ENCODE measurements around the gene ADGRG6. TPM values are rescaled to one million over a fixed set of nuclear protein-coding genes. Genes with fewer than 3 reads are reported as not detected.

Gene ADGRG6
- total and polyA plus RNA-seq, 10 of the 15 experiments (the other 5 are each of a cell fraction or from before 2014, with no cell fraction given) = 0.01 to 0.24 (median 0.13) TPM; not detected in 7

DNA sequence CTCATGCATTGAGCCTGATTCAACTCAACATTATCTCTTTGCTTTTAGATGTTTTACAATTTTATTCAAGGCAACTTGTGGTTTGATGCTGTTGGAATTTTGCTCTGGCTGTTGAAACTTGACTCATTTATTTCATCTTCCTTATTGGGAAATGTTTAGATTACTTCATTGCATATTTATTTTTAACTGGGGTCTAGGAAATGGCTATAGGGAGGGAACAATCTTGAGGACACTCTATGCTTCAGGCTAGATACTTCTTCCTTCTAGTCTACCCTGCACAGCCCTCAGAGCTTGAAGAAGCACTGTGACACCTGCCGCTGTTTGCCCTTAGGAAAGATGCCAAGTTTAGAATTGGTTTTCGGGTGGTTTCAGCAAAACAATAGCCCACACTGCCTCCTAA, 183.4 kb downstream of the ADGRG6 start:
- in situ Hi-C loops (cut with MboI) (loop anchor here (25.0 kb wide), 1 partner anchor 1527 kb away; the partner anchor contains the start of gene PLAGL1), intact Hi-C loops (cut with micrococcal nuclease; ENCODE audit: unreplicated experiment) (no loop called here)
- Histone ChIP-seq H3K9me3 (replicated peaks; ENCODE audit: control insufficient read depth, insufficient read depth, low read length) (no peaks in the 10 kb centered on the region), H3K4me2 (ENCODE audit: control insufficient read depth, insufficient read depth) (no peak overlapping the region), H4K20me1 (ENCODE audit: control insufficient read depth, insufficient read depth) (no peaks in the 10 kb centered on the region), H3K9ac (ENCODE audit: control insufficient read depth, insufficient read depth, low read length) (no peak overlapping the region), H3K79me2 (ENCODE audit: control insufficient read depth, insufficient read depth, low read length) (no peaks in the 10 kb centered on the region), H3K36me3 (ENCODE audit: control insufficient read depth in 2 of 2, insufficient read depth in 2 of 2, low read length in 1 of 2) (no peaks in the 10 kb centered on the region), H3K27ac (ENCODE audit: control insufficient read depth, insufficient read depth) (no peak overlapping the region), H3K4me3 (no peak overlapping the region), H3K27me3 (replicated peaks in 1 of 2; ENCODE audit: control insufficient read depth in 2 of 2, insufficient read depth in 2 of 2, low read length in 1 of 2) (no peaks in the 10 kb centered on the region), H2AFZ (ENCODE audit: control insufficient read depth, low read depth, low read length) (no peak overlapping the region), H3K4me1 (ENCODE audit: control insufficient read depth, insufficient read depth, low read length) (no peaks in the 10 kb centered on the region)
- 45% methylated on average over 2 of the region's 2 CpGs for WGBS (ENCODE audit: insufficient coverage, insufficient replicate concordance, low lambda C conversion rate, missing lambda C conversion rate)
- ChIA-PET SMC1A (ENCODE audit: uncharacterized antibody, unreplicated experiment) (interaction anchor here (1.2 kb wide), 1 partner anchor 10 kb away, joined by 6 read pairs; no protein-coding TSS in a partner anchor), POLR2A (no interaction called here), CTCF (interaction anchor here (1.3 to 1.7 kb wide), 2 partner anchors 10 kb away, joined by 3 to 7 read pairs; no protein-coding TSS in a partner anchor), RAD21 (ENCODE audit: unreplicated experiment) (interaction anchor here (2.2 kb wide), 1 partner anchor 11 kb away, joined by 7 read pairs; no protein-coding TSS in a partner anchor)
- no peak for ATAC-seq
- FAIRE-seq = no peak
- DNase-seq (ENCODE audit: low read depth, low spot score) = no peak
- BruUV-seq (replicated peaks) = no TSS peak
- TF ChIP-seq RUNX3 (IDR thresholded peaks at IDR 0.05; ENCODE audit: low read length) (no peak), MYB (IDR thresholded peaks at IDR 0.05; ENCODE audit: borderline replicate concordance, low read depth, low read length) (no peak), PBX3 (IDR thresholded peaks at IDR 0.05; ENCODE audit: insufficient replicate concordance, low read depth, low read length) (no peak), GATAD2B (conservative IDR thresholded peaks at IDR 0.05; ENCODE audit: low read depth) (no peak), EED (IDR thresholded peaks at IDR 0.05; ENCODE audit: low read depth) (no peak), SRF (IDR thresholded peaks at IDR 0.05; ENCODE audit: low read depth in 2 of 2, low read length in 2 of 2) (no peak), PAX8 (IDR thresholded peaks at IDR 0.05) (no peak), CHD2 (IDR thresholded peaks at IDR 0.05; ENCODE audit: borderline replicate concordance, low read depth, low read length) (no peak), ZBTB4 (CRISPR knock-in tag; IDR thresholded peaks at IDR 0.05) (no peak), TCF12 (IDR thresholded peaks at IDR 0.05; ENCODE audit: low read depth, low read length) (no peak), NRF1 (conservative IDR thresholded peaks at IDR 0.05; ENCODE audit: low read depth, low read length) (no peak)
- TF ChIP-seq, protein P1, sequence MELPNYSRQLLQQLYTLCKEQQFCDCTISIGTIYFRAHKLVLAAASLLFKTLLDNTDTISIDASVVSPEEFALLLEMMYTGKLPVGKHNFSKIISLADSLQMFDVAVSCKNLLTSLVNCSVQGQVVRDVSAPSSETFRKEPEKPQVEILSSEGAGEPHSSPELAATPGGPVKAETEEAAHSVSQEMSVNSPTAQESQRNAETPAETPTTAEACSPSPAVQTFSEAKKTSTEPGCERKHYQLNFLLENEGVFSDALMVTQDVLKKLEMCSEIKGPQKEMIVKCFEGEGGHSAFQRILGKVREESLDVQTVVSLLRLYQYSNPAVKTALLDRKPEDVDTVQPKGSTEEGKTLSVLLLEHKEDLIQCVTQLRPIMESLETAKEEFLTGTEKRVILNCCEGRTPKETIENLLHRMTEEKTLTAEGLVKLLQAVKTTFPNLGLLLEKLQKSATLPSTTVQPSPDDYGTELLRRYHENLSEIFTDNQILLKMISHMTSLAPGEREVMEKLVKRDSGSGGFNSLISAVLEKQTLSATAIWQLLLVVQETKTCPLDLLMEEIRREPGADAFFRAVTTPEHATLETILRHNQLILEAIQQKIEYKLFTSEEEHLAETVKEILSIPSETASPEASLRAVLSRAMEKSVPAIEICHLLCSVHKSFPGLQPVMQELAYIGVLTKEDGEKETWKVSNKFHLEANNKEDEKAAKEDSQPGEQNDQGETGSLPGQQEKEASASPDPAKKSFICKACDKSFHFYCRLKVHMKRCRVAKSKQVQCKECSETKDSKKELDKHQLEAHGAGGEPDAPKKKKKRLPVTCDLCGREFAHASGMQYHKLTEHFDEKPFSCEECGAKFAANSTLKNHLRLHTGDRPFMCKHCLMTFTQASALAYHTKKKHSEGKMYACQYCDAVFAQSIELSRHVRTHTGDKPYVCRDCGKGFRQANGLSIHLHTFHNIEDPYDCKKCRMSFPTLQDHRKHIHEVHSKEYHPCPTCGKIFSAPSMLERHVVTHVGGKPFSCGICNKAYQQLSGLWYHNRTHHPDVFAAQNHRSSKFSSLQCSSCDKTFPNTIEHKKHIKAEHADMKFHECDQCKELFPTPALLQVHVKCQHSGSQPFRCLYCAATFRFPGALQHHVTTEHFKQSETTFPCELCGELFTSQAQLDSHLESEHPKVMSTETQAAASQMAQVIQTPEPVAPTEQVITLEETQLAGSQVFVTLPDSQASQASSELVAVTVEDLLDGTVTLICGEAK (IDR thresholded peaks at IDR 0.05; ENCODE audit: borderline replicate concordance) = no peak
